B cell (primary cell): Measurements from ENCODE around the gene OST4. TPM values are rescaled to one million over a fixed set of nuclear protein-coding genes. Genes with fewer than 3 reads are reported as not detected.

Source experiments
- ATAC-seq: fragments of 200-7000 bp; cut with Tn5 transposase; one replicate; pipeline ENCODE4 v1.10.0; 2021; ENCODE audit warnings: low read depth, mild to moderate bottlenecking, moderate number of reproducible peaks, moderate library complexity
- CTCF ChIA-PET: fragments of 350-600 bp; sonication (Branson Sonifier 250); formaldehyde crosslinking; loops from one replicate; lab custom pipeline; 2021; ENCODE audit warnings: antibody characterized with exemption, inconsistent platforms; lab: Charles Lee
- POLR2A ChIA-PET: fragments of 350-600 bp; sonication (Branson Sonifier 250); formaldehyde crosslinking; loops from one replicate; lab custom pipeline; 2021; ENCODE audit warnings: antibody characterized with exemption; lab: Charles Lee
- DNase-seq: peaks from one replicate; pipeline ENCODE4 v3.0.0; 2013
- H2AFZ ChIP-seq: 2 replicates; pipeline ENCODE4 v1.6.1; 2012; ENCODE audit warnings: mild to moderate bottlenecking, low read depth, low read length; ENCODE audit not compliant: insufficient read depth, poor library complexity, severe bottlenecking
- H3K27ac ChIP-seq, 2 donors: 1 replicate in 1 of 2; 2 replicates in 1 of 2; pipeline ENCODE4 v1.5.1; 2012 to 2013; ENCODE audit warnings: low read length in 2 of 2, mild to moderate bottlenecking in 2 of 2, moderate library complexity in 1 of 2
- H3K27me3 ChIP-seq, 4 experiments: fragments of 200-600 bp in 1 of 4; sonication (generic) in 1 of 4; replicated peaks in 1 of 4; 1 replicate in 2 of 4; 2 replicates in 2 of 4; pipeline versions ENCODE4 v1.6.1 to v1.7.0; 2013 to 2016; ENCODE audit warnings: low read length in 3 of 4, mild to moderate bottlenecking in 2 of 4, mixed read lengths in 1 of 4, moderate library complexity in 1 of 4; ENCODE audit not compliant: insufficient read depth in 4 of 4, control insufficient read depth in 3 of 4; ENCODE audit errors: control extremely low read depth in 1 of 4
- H3K36me3 ChIP-seq, 2 experiments: replicated peaks in 1 of 2; 1 replicate in 1 of 2; 2 replicates in 1 of 2; pipeline versions ENCODE4 v1.6.1 to v1.7.1; 2013; ENCODE audit warnings: low read length in 1 of 2; ENCODE audit not compliant: insufficient read depth in 2 of 2, control insufficient read depth in 1 of 2; ENCODE audit errors: control extremely low read depth in 1 of 2, extremely low read depth in 1 of 2
- H3K4me1 ChIP-seq, 2 donors: fragments of 200-600 bp in 1 of 2; sonication (generic) in 1 of 2; 1 replicate in 1 of 2; 2 replicates in 1 of 2; pipeline versions ENCODE4 v1.5.1 to v1.6.1; 2013 to 2017; ENCODE audit warnings: low read length in 2 of 2; ENCODE audit not compliant: control insufficient read depth in 2 of 2, insufficient read depth in 2 of 2
- H3K4me2 ChIP-seq: replicated peaks from 2 replicates; pipeline ENCODE3; 2012; ENCODE audit warnings: mild to moderate bottlenecking, low read depth, low read length; ENCODE audit not compliant: poor library complexity, severe bottlenecking
- H3K4me3 ChIP-seq, 5 experiments: fragments of 200-600 bp in 1 of 5; sonication (generic) in 1 of 5; 1 replicate in 3 of 5; 2 replicates in 2 of 5; pipeline versions ENCODE4 v1.5.1 to v1.7.0; 2011 to 2016; ENCODE audit warnings: low read length in 4 of 5, mild to moderate bottlenecking in 4 of 5, low read depth in 2 of 5, control low read depth in 1 of 5, moderate library complexity in 1 of 5; ENCODE audit not compliant: insufficient read depth in 1 of 5; ENCODE audit errors: control extremely low read depth in 1 of 5, extremely low read depth in 1 of 5
- H3K79me2 ChIP-seq: fragments of 200-600 bp; sonication (generic); one replicate; pipeline ENCODE4 v1.6.0; 2016; ENCODE audit warnings: low read length; ENCODE audit not compliant: control insufficient read depth, insufficient read depth
- H3K9ac ChIP-seq: fragments of 200-600 bp; sonication (generic); 2 replicates; pipeline ENCODE4 v1.6.1; 2017; ENCODE audit warnings: mild to moderate bottlenecking, low read length, moderate library complexity
- H3K9me3 ChIP-seq, 3 donors: one replicate each; pipeline versions ENCODE4 v1.6.1 to v1.7.1; 2013; ENCODE audit warnings: low read length in 2 of 3; ENCODE audit not compliant: control insufficient read depth in 2 of 3, insufficient read depth in 1 of 3; ENCODE audit errors: control extremely low read depth in 1 of 3
- H4K20me1 ChIP-seq: 2 replicates; pipeline ENCODE4 v1.6.0; 2012; ENCODE audit warnings: mild to moderate bottlenecking, low read length; ENCODE audit not compliant: insufficient read depth, control insufficient read depth, poor library complexity, severe bottlenecking
- H3K27ac Mint-ChIP-seq: one replicate; pipeline ENCODE4 v1.8.0; 2021; ENCODE audit warnings: mixed read lengths
- H3K27me3 Mint-ChIP-seq: one replicate; pipeline ENCODE4 v1.8.0; 2021; ENCODE audit warnings: mixed read lengths
- H3K4me1 Mint-ChIP-seq: one replicate; pipeline ENCODE4 v1.8.0; 2021; ENCODE audit warnings: mixed read lengths
- H3K4me3 Mint-ChIP-seq: one replicate; pipeline ENCODE4 v1.8.0; 2021; ENCODE audit warnings: mixed read lengths
- H3K9me3 Mint-ChIP-seq: one replicate; pipeline ENCODE4 v1.8.0; 2022; ENCODE audit warnings: mixed read lengths; ENCODE audit not compliant: insufficient read depth
- CTCF ChIP-seq: fragments of 200-600 bp; IDR thresholded peaks from one replicate; pipeline ENCODE4 v1.8.0; 2022; ENCODE audit warnings: antibody characterized with exemption, mild to moderate bottlenecking
- EZH2 ChIP-seq: IDR thresholded peaks from 2 replicates; pipeline ENCODE4 v1.6.1; 2012; ENCODE audit warnings: borderline replicate concordance, low read depth, mild to moderate bottlenecking, moderate library complexity, low read length; ENCODE audit not compliant: insufficient read depth, poor library complexity, severe bottlenecking
- WGBS: methylation state at CpG from one replicate; pipeline ENCODE4 v1.1.5; 2013; ENCODE audit warnings: missing lambda C conversion rate; ENCODE audit not compliant: insufficient coverage; 5-methylcytosine and 5-hydroxymethylcytosine counted together
- intact Hi-C: fragments of 100-400 bp; cut with micrococcal nuclease; formaldehyde crosslinking; loops from one replicate; pipeline ENCODE4 v1.10.0; 2022
- polyA plus RNA-seq: library from polyadenylated mRNA; depleted of rRNA; stranded (reverse); fragments of >200 nt; gene quantifications from 2 replicates; pipeline ENCODE4 v1.2.3, GENCODE V29; 2012
- total RNA-seq, 2 donors: library from RNA; stranded (reverse); fragments of 120-200 nt in 1 of 2; gene quantifications; 1 replicate in 1 of 2; 2 replicates in 1 of 2; pipeline versions ENCODE4 v1.2.3 to v1.2.4, GENCODE V29; 2013 to 2022

The OST4 gene
- total and polyA plus RNA-seq, 2 donors (not counting 1 experiment from before 2014, with no cell fraction given) = 195 to 257 TPM

GRCh38 chr2:27029051-27029450, 42.4 kb downstream of the OST4 start:
- Histone ChIP-seq H3K27me3 (no peaks in the 10 kb centered on the region), H3K4me1 (peaks cover 12 to 16% of the 10 kb centered on the region in 2 donors), H4K20me1 (peaks cover 10% of the 10 kb centered on the region), H2AFZ (no peak overlapping the region), H3K9ac (no peak overlapping the region), H3K9me3 (no peaks in the 10 kb centered on the region), H3K27ac (no peak overlapping the region), H3K79me2 (peaks cover 37% of the 10 kb centered on the region), H3K4me3 (no peak overlapping the region), H3K4me2 (no peak overlapping the region), H3K36me3 (peaks cover 0 to 3% of the 10 kb centered on the region in 2 experiments)
- WGBS = 88% methylated on average over 2 of the region's 2 CpGs
- H3K4me1 Mint-ChIP-seq = peaks cover 21% of the 10 kb centered on the region
- no peaks in the 10 kb centered on the region for H3K27me3 Mint-ChIP-seq
- CTCF ChIA-PET = interaction anchor here (1.0 kb wide), 1 partner anchor 22 kb away, joined by 3 read pairs; the partner anchor contains the start of gene AGBL5
- intact Hi-C loops = no loop called here
- H3K27ac Mint-ChIP-seq = no peak overlapping the region
- DNase-seq = no peak
- no peak for ATAC-seq
- H3K9me3 Mint-ChIP-seq = no peaks in the 10 kb centered on the region
- TF ChIP-seq CTCF (no peak), EZH2 (no peak)
- POLR2A ChIA-PET = interaction anchor here (1.3 kb wide), 1 partner anchor 22 kb away, joined by 4 read pairs; the partner anchor contains the start of gene AGBL5
- no peak overlapping the region for H3K4me3 Mint-ChIP-seq

DNA sequence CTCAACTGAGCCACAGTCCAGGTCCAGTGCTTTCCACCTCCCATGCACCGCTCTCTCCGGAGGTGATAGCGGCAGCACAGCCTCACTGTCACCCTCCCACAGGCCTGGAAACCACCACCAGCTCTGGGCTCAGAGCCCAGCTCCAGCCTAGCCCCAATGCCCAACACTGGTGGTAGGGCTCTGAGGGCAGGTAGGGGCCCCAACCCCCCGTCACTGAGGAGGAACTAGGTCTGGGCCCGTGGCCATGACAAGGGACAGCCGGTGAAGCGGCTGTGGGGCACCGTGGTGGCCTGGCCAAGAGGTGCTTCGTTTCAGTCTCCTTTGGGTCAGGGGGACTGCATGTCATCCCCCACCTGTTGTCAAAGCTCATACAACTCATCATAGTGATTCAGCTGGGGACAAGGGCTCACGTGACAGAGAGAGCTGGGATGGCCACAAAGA, 44.2 kb downstream of the OST4 start:
- ATAC-seq (no peak), DNase-seq (no peak)
- no peaks in the 10 kb centered on the region for H3K9me3 Mint-ChIP-seq
- 95% methylated on average over 9 of the region's 10 CpGs for WGBS
- Histone ChIP-seq H3K9me3 (no peaks in the 10 kb centered on the region), H3K27ac (no peak overlapping the region), H3K9ac (no peak overlapping the region), H3K27me3 (no peaks in the 10 kb centered on the region), H2AFZ (no peak overlapping the region), H3K79me2 (peaks cover 19% of the 10 kb centered on the region), H3K36me3 (peaks cover 0 to 3% of the 10 kb centered on the region in 2 experiments), H3K4me2 (no peak overlapping the region), H3K4me1 (peaks cover 3 to 5% of the 10 kb centered on the region in 2 donors), H4K20me1 (no peaks in the 10 kb centered on the region), H3K4me3 (no peak overlapping the region)
- POLR2A ChIA-PET = no interaction called here
- TF ChIP-seq CTCF (no peak), EZH2 (no peak)
- H3K4me3 Mint-ChIP-seq = no peak overlapping the region
- H3K4me1 Mint-ChIP-seq = peaks cover 7% of the 10 kb centered on the region
- no peaks in the 10 kb centered on the region for H3K27me3 Mint-ChIP-seq
- CTCF ChIA-PET = interaction anchor here (1.1 kb wide), 1 partner anchor 66 kb away, joined by 3 read pairs; no protein-coding TSS in a partner anchor
- H3K27ac Mint-ChIP-seq = no peak overlapping the region
- intact Hi-C loops = no loop called here
